ENCODE measurements around the gene CDC45.

GRCh38 chr22:19430890-19431541, 48.7 kb upstream of the CDC45 start:
- TF ChIP-seq CTCF (conservative IDR thresholded peaks at IDR 0.05) (no peak), EZH2 (IDR thresholded peaks at IDR 0.05; ENCODE audit: low read depth) (no peak)
